Common myeloid progenitor, CD34-positive (primary cell): Measurements from ENCODE around the gene PIM1.
"Not testable (repeated sequence)": the region's sequence is repeated elsewhere in the genome, so short reads cannot be mapped to it uniquely, and the experiment has no call there.

Source experiments
- CTCF ChIA-PET: fragments of 350-600 bp; sonication (Branson Sonifier 250); formaldehyde crosslinking; loops from one replicate; lab custom pipeline; 2021; ENCODE audit warnings: antibody characterized with exemption; lab: Charles Lee
- POLR2A ChIA-PET: fragments of 350-600 bp; sonication (Branson Sonifier 250); formaldehyde crosslinking; loops from one replicate; lab custom pipeline; 2021; ENCODE audit warnings: antibody characterized with exemption; lab: Charles Lee
- DNase-seq, 3 donors: peaks; one replicate each; pipeline versions ENCODE4 v3.0.0 to v3.0.0-alpha.2; 2013
- H3K27ac ChIP-seq, 2 experiments: 1 replicate in 1 of 2; 2 replicates in 1 of 2; pipeline ENCODE4 v1.7.0; 2013; ENCODE audit warnings: inconsistent platforms in 2 of 2, low read length in 2 of 2, mild to moderate bottlenecking in 2 of 2, low read depth in 1 of 2, moderate library complexity in 1 of 2; ENCODE audit not compliant: severe bottlenecking in 2 of 2, insufficient read depth in 1 of 2, poor library complexity in 1 of 2
- H3K27me3 ChIP-seq, 5 experiments: replicated peaks in 2 of 5; 1 replicate in 3 of 5; 2 replicates in 2 of 5; pipeline versions ENCODE4 v1.6.1 to v1.7.0; 2013; ENCODE audit warnings: low read length in 4 of 5, mild to moderate bottlenecking in 2 of 5, moderate library complexity in 2 of 5, inconsistent platforms in 1 of 5; ENCODE audit not compliant: insufficient read depth in 5 of 5, control insufficient read depth in 4 of 5
- H3K36me3 ChIP-seq, 4 experiments: 1 replicate in 2 of 4; 2 replicates in 2 of 4; pipeline versions ENCODE4 v1.6.1 to v1.7.0; 2013; ENCODE audit warnings: low read length in 3 of 4, control low read depth in 1 of 4, mild to moderate bottlenecking in 1 of 4; ENCODE audit not compliant: control insufficient read depth in 4 of 4, insufficient read depth in 4 of 4
- H3K4me1 ChIP-seq, 4 experiments: 1 replicate in 3 of 4; 2 replicates in 1 of 4; pipeline versions ENCODE4 v1.6.1 to v1.7.1; 2013; ENCODE audit warnings: low read length in 3 of 4, mild to moderate bottlenecking in 3 of 4, control low read depth in 1 of 4, inconsistent platforms in 1 of 4, moderate library complexity in 1 of 4; ENCODE audit not compliant: control insufficient read depth in 4 of 4, insufficient read depth in 4 of 4; ENCODE audit errors: control extremely low read depth in 1 of 4
- H3K4me3 ChIP-seq, 7 experiments: 1 replicate in 4 of 7; 2 replicates in 3 of 7; pipeline versions ENCODE4 v1.5.1 to v1.7.0; 2013; ENCODE audit warnings: mild to moderate bottlenecking in 7 of 7, low read length in 6 of 7, moderate library complexity in 6 of 7, inconsistent platforms in 2 of 7, low read depth in 2 of 7, control low read depth in 1 of 7; ENCODE audit not compliant: insufficient read depth in 4 of 7, control insufficient read depth in 1 of 7; ENCODE audit errors: extremely low read depth in 1 of 7
- H3K9me3 ChIP-seq, 5 experiments: 1 replicate in 4 of 5; 2 replicates in 1 of 5; pipeline versions ENCODE4 v1.6.1 to v1.7.1; 2013; ENCODE audit warnings: low read length in 4 of 5, mild to moderate bottlenecking in 2 of 5, inconsistent platforms in 1 of 5, low read depth in 1 of 5, moderate library complexity in 1 of 5; ENCODE audit not compliant: control insufficient read depth in 4 of 5, insufficient read depth in 2 of 5; ENCODE audit errors: control extremely low read depth in 1 of 5
- WGBS: methylation state at CpG from one replicate; pipeline ENCODE4 v1.1.5; 2013; ENCODE audit not compliant: insufficient coverage; 5-methylcytosine and 5-hydroxymethylcytosine counted together

The PIM1 gene

DNA sequence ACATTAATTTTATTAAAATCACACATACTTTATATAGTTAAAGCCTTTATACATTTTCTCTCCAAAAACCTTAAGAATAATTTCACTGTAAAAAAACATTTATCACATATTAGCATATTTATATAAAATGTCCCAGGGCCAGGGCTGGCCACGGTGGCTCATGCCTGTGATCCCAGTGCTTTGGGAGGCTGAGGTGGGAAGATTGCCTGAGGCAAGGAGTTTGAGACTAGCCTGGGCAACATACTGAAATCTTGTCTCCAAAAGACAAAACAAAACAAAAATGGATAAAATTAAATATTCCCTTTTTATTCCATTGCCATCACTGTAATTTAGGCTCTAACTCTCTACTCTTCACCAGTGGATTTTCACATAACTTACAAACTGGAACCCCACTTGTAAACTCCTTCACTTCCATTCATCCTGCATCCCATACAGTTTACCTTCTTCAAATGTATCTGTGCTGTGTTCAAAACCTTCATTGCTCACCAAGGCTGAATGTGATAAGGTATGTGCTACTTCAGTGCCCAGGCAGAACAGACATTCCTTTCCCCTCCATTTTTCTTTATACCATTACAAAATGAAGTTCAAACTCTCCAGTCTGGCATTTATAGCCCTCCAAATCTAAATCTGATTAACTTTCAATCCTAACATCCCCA, 42.9 kb upstream of the PIM1 start:
- H3K4me1 ChIP-seq: peaks cover 0 to 31% (median 10%) of the 10 kb centered on the region in 4 experiments
- H3K27me3 ChIP-seq: peaks cover 0 to 4% (median 0%) of the 10 kb centered on the region in 5 experiments
- no peak overlapping the region for H3K27ac ChIP-seq
- H3K9me3 ChIP-seq: no peaks in the 10 kb centered on the region
- no peak overlapping the region for H3K4me3 ChIP-seq
- no peak for DNase-seq
- ChIA-PET CTCF (interaction anchor here (1.1 to 1.5 kb wide), 2 partner anchors 12 to 68 kb away, joined by 4 read pairs; no protein-coding TSS in a partner anchor), POLR2A (no interaction called here)
- H3K36me3 ChIP-seq: no peaks in the 10 kb centered on the region
- WGBS: no CpG with 5 or more reads among the region's 1 CpG

DNA sequence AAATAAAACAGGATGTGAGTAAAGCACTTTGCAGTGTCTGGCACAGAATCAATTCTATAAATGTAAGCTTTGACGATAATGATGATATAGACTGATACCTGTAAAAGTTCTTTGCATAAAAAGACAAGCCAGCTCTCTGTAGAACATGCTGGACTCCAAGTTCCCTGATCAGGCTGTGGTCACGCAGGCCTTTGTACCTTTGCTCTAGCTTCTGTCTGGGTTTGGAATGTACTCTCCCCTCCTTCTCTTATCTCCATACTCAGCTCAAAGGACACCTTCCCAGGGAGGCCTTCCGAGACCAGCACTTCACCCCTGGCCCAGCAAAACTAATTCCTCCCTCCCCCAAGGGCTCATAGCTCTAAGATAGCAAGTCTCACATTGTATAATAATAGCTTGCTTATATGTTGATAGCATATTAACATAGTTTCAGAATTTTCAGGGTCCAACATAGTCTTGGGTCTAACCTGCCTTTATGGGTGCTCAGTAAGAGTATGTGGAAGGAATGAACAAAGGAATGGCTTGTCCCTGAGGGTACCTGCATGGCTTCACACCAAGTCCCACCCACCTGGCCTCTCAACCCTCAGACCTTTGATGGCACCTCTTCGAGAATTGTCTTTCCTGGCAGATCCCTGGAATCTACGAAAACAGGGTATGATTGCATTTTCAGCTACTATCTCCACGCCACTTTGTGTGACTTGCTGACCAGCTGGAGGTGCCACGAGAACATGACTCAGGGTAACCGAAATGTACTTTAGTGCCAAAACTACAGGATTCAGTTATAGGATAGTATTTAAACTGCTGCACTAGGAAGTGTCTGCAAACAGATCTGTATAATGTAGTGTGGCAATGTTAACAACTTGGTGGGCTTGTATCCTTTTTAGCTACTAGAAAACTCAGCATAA, 41.7 kb upstream of the PIM1 start:
- Histone ChIP-seq H3K9me3 (no peaks in the 10 kb centered on the region), H3K4me1 (peaks cover 0 to 31% (median 10%) of the 10 kb centered on the region in 4 experiments), H3K36me3 (no peaks in the 10 kb centered on the region), H3K4me3 (no peak overlapping the region), H3K27ac (no peak overlapping the region), H3K27me3 (peaks cover 0 to 4% (median 0%) of the 10 kb centered on the region in 5 experiments)
- POLR2A ChIA-PET: interaction anchor here (1.1 kb wide), 1 partner anchor 14 kb away, joined by 4 read pairs; no protein-coding TSS in a partner anchor
- WGBS: 80% methylated on average over 5 of the region's 8 CpGs
- CTCF ChIA-PET: interaction anchor here (0.9 to 2.0 kb wide), 8 partner anchors 10 to 77 kb away, joined by 3 to 7 read pairs (median 4); no protein-coding TSS in a partner anchor
- DNase-seq: no peak

DNA sequence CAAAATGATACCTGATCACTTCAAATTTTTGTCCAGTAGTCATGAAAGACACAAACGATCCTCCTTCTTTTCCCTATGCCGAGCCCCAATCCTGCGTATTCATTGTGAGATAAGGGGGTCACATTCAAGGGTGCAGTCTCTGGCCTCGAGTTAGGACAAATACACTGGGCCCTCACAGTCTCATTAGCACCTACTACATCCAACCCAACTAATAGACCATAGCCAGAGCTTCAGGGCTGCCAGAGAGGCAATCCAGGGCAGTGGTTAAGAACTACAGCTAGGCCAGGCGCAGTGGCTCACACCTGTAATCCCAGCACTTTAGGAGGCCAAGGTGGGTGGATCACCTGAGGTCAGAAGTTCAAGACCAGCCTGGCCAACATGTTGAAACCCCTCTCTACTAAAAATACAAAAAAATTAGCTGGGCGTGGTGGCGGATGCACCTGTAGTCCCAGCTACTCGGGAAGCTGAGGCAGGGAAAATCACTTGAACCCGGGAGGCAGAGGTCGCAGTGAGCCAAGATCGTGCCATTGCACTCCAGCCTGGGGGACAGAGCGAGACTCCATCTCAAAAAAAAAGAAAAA, 41.0 kb upstream of the PIM1 start:
- H3K4me3 ChIP-seq, H3K27ac ChIP-seq, DNase-seq, H3K36me3 ChIP-seq, H3K9me3 ChIP-seq, H3K27me3 ChIP-seq: not testable (repeated sequence)
- WGBS: 94% methylated on average over 10 of the region's 12 CpGs
- CTCF ChIA-PET: interaction anchor here (0.6 to 2.0 kb wide), 7 partner anchors 10 to 80 kb away, joined by 3 to 7 read pairs (median 3); no protein-coding TSS in a partner anchor
- POLR2A ChIA-PET: interaction anchor here (1.1 kb wide), 1 partner anchor 13 kb away, joined by 4 read pairs; no protein-coding TSS in a partner anchor
- H3K4me1 ChIP-seq: peaks cover 0 to 31% (median 10%) of the 10 kb centered on the region in 4 experiments

DNA sequence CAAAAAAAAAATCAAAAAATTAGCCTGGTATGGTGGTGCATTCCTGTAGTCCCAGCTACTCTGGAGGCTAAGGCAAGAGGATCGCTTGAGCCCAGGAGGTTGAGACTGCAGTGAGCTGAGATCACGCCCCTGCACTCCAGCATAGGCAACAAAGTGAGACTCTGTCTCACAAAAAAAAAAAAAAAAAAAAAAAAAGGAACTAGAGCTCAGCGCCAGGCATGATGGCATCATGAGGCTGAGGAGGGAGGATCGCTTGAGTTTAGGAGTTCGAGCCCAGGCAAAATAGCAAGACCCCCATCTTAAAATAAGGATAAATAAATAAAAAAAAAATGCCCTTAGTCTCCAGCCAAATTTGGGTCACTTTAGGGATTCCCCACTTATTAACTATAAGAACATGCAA, 40.4 kb upstream of the PIM1 start:
- no peak overlapping the region for H3K27ac ChIP-seq
- peaks cover 0 to 31% (median 10%) of the 10 kb centered on the region in 4 experiments for H3K4me1 ChIP-seq
- CTCF ChIA-PET: interaction anchor here (0.6 to 2.0 kb wide), 6 partner anchors 17 to 81 kb away, joined by 3 to 7 read pairs (median 4); no protein-coding TSS in a partner anchor
- peaks cover 0 to 4% (median 0%) of the 10 kb centered on the region in 5 experiments for H3K27me3 ChIP-seq
- no peaks in the 10 kb centered on the region for H3K36me3 ChIP-seq
- DNase-seq: peak in 2 of 3 donors; percentile 17 to 26
- H3K9me3 ChIP-seq: no peaks in the 10 kb centered on the region
- POLR2A ChIA-PET: no interaction called here
- H3K4me3 ChIP-seq: no peak overlapping the region
- 100% methylated on average over 2 of the region's 5 CpGs for WGBS

DNA sequence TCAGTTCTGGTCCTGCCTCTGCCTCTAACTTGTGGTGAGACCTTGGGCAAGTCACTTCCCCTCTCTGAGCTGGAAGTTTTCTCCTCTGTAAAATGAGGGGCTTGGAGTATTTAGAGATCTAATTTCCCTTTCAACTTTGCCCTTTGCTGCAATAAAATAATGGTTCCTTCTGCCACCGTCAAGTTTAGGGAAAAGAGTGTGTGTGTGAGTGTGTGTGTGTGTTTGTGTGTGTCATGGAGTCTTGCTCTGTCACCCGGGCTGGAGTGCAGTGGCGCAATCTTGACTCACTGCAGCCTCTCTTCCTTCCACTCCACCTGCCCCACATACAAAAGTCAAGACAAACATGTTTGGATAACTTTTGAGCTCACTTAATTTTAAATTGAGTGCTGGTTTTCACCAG, 39.2 kb upstream of the PIM1 start:
- H3K4me3 ChIP-seq: no peak overlapping the region
- WGBS: no CpG with 5 or more reads among the region's 3 CpGs
- POLR2A ChIA-PET: no interaction called here
- H3K36me3 ChIP-seq: no peaks in the 10 kb centered on the region
- CTCF ChIA-PET: interaction anchor here (0.6 to 1.6 kb wide), 13 partner anchors 8 to 101 kb away, joined by 3 to 5 read pairs (median 3); no protein-coding TSS in a partner anchor
- no peak overlapping the region for H3K27ac ChIP-seq
- H3K27me3 ChIP-seq: peaks cover 0 to 4% (median 0%) of the 10 kb centered on the region in 5 experiments
- peak in 2 of 3 donors; percentile 53 to 68 for DNase-seq
- no peaks in the 10 kb centered on the region for H3K9me3 ChIP-seq
- H3K4me1 ChIP-seq: peaks cover 0 to 27% (median 9%) of the 10 kb centered on the region in 4 experiments

DNA sequence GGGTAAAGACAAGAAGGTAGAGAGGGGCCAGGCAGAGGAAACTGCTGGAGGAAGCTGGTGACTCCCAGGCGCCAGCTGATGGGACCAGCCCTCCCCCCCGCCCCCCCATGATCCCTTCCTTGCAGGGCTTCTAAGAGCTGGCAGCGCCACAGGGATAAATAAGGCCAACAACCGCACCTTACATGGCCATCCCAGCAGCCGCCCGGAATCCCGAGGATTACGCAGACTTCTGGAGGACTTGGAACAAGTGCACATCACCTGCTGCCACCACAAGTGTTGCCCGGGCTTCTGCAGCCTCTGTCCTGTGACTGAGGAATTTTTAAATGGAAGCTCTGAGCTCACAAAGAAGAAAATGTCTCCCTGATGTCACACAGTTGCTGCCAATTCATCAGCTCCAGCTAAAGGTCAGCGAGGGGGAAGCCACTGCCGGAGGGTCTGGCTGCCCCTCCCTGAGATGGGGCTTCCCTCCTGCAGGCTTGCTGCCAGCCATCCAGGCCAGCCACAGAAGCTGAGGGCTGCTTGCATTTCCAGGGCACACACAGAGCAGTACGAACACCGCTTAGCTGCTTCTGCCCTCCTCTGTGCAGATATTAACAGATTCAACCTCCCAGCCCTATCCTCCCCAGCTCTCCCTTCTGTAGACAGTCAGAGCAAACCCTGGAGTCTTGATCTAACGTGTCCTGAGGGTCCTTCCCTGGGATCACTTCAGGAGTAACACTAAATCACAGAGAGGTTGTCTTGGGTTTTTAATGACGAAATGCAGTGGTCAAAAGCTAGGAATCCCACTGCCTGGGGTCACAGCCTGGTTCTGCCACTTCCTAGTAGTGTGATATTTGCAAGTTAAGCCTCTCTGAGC, 38.6 kb upstream of the PIM1 start:
- ChIA-PET POLR2A (no interaction called here), CTCF (interaction anchor here (1.0 to 1.6 kb wide), 13 partner anchors 7 to 102 kb away, joined by 3 to 5 read pairs (median 3); no protein-coding TSS in a partner anchor)
- 83% methylated on average over 12 of the region's 15 CpGs for WGBS
- Histone ChIP-seq H3K27me3 (no peaks in the 10 kb centered on the region), H3K4me1 (peaks cover 0 to 21% (median 8%) of the 10 kb centered on the region in 4 experiments), H3K9me3 (no peaks in the 10 kb centered on the region), H3K4me3 (no peak overlapping the region), H3K36me3 (no peaks in the 10 kb centered on the region), H3K27ac (no peak overlapping the region)
- DNase-seq: no peak
